HTR-8/SVneo (cell line): ENCODE results near the gene PRDM11.
"Not testable (repeated sequence)": the region's sequence is repeated elsewhere in the genome, so short reads cannot be mapped to it uniquely, and the experiment has no call there.

Source experiments
- DNase-seq: peaks from one replicate; pipeline ENCODE4 v3.0.0; 2011; ENCODE audit warnings: low spot score, mixed read lengths; ENCODE audit not compliant: insufficient read length
- FAIRE-seq: peaks from 2 replicates; lab custom pipeline; 2011; peaks lifted over from hg19 to GRCh38; lab: Jason Lieb, UNC

PRDM11 gene

DNA sequence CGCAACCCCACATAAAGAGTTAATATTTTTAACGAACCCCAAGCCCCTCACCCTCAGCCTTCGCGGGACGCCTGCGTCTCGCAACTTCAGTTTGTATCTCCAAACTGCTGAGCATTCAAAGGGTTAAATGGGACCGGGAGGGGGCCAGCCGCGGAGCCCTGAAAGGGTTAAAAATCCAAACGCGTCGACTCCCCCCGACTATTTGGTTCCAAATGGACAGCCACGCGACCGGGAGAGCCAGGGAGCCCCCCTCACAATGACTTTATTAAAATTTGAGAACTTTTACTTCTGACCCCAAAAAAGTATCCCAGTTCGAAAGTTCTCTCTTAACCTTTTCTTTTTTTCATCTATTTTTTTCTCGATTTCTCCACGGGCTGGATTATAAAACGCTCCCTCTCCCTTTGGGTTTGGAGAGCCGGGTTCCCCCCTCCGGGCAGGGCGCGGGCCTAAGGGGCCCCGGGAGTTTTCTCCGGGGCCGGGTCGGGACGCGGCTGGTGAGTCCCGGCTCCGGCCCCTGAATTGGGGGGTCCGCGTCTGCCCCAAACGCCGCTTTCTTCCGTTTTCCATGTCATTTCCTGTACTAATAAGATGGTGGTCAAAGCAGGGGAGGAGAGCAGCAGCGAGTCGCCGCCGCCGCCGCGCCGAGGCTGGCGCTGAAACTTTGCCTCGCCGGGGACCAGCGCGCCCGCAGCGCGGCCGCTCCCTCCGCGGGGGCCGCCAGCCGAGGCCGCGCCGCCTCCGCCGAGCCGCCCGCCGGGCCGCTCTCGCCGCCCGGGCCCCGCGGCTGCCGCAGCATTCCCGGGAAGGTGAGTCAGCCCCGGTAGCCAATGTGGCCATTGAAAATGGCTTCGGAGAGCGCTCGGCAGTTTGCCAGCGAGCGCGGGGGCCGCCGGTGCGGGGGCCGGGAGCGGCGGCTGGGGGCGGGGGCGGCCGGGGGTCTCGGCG, at the start of gene PRDM11:
Gene PRDM11 (plus strand): TSS at position 568 of the 945 bp plus-strand sequence. CDS start 35,128 bp downstream, outside the sequence.
- FAIRE-seq (no peak), DNase-seq (peak; percentile 54)

GRCh38 chr11:45097721-45098493, 48.5 kb upstream of the PRDM11 start:
- peak; percentile 54 for FAIRE-seq
- DNase-seq: no peak

- DNase-seq (no peak), FAIRE-seq (no peak)
Measured at GRCh38 chr11:45098929-45099328, 47.5 kb upstream of the PRDM11 start.

- no peak for DNase-seq
- no peak for FAIRE-seq
Measured at GRCh38 chr11:45100339-45100738, 46.1 kb upstream of the PRDM11 start.

DNA sequence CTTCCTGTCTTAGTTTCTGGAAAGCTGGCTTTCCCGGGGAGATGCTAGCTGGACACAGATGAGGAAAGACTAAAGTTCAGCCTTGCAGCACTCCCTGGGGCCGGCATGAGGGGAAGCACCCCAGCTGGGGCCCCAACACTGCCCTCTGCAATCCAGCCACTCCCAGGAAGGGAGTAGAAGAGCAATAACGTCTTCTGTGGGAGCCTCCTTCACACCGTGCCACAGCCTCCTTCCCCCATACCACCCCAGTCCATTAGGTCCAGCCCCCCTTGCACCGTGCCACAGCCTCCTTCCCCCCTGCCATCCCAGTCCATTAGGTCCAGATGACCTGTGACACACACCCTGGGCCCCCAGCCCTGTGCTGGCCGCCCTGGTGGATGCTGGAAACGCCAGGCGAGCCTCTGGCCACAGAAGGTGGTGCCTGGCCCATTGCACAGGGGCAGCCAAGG, 44.1 kb upstream of the PRDM11 start:
- DNase-seq: no peak

DNA sequence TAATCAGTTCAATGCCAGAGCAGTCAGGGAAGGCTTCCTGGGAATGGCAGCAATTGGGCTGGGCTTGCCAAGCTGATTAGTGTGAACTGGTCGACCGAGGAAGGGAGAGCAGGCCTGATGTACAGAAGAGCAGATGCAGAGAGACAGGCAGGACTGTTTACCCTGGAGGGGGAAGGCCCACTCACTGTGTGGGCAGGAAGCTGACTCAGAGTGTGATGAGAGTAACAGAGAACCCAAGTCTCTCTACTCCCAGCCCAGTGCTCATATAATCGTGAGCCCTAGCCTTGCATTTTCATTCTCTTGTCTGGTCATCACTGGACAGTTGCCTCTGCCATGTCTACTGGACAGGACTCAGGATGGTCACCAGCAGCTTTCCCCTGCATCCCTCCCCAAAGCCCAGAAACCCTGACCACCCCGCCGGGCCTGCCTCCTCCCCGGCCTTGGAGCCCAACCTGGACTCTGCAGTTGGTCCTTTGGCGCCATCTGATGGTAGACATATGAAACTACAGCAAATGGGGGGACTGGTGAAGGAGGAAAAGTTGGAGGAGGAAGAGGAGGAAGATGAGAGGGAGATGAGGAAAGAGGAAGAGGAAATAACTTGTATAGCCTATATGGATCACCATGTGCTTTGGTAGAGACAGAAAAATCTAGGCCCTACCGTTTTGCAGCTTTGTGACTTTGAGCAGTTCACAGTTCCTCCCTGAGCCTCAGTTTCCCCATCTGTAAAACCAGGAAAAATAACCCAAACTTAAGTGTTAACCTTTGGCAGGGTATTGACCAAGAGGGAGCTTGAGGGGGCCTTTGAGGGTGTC, 43.4 kb upstream of the PRDM11 start:
- DNase-seq: peak; percentile 64
- no peak for FAIRE-seq

More for the DNA sequence above, 44.1 kb upstream of the PRDM11 start:
- no peak for FAIRE-seq

- DNase-seq (no peak), FAIRE-seq (no peak)
Measured at GRCh38 chr11:45104006-45104789, 42.2 kb upstream of the PRDM11 start.

GRCh38 chr11:45104790-45105084, 41.7 kb upstream of the PRDM11 start:
- FAIRE-seq (no peak), DNase-seq (no peak)

DNA sequence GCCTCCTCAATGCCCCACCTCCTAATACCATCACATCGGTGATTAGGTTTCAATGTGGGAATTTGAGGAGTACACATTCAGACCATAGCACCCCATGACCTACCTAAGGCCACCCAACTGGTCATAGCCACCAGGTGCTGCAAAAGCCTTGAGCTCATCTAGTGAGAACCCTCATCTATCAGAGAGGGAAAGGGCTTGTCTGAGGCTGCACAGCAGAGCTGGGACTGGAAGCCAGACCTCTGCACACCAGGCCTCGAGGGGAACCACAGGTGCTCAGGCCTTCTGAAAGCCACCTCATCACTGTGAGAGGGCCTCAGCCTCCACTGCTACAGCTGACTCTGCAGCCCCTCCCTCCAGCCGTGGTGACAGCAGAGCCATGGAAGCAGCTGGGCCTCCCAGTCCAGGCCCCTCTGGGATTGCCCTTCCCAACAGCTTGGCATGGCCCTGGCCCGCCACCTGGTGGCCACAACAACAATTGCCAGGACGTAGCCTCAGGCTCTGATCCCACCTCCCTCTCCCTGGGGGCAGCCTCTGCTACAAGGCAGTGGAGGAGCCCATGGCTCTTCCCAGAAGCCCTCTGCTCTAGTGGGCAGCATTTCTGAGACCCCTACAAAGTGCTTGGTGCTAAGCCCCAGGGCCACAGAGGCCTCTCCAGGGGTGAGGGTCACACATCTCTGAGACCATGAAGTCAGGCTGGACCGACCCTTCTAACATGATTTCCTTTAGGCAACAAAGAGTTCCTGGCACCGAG, 41.0 kb upstream of the PRDM11 start:
- FAIRE-seq: peak; percentile 70
- DNase-seq: peak; percentile 68

- FAIRE-seq: no peak
Measured at GRCh38 chr11:45105984-45106375, 40.5 kb upstream of the PRDM11 start.

DNA sequence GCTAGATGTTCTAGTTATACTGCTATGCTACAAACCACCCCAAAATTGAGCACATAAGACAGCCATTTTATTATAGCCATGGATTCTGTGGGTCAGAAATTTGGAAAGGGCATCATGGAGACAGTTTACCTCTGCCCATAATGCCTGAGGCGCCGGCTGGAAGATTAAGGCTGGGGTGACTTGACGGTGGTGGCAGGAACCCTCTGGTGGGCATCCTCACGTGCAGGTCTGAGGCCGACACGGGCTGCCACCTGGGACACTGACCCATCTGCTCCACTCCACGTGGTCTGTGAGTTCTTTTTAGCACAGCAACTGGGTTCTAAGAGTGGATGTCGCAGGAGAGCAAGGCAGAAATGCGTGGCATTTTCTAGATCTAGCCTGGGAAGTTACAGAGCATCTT, 40.0 kb upstream of the PRDM11 start:
- FAIRE-seq: no peak
- DNase-seq: no peak

More at GRCh38 chr11:45105984-45106375, 40.5 kb upstream of the PRDM11 start:
- no peak for DNase-seq

GRCh38 chr11:45107029-45107428, 39.4 kb upstream of the PRDM11 start:
- DNase-seq: no peak
- no peak for FAIRE-seq

GRCh38 chr11:45108070-45109064, 38.1 kb upstream of the PRDM11 start:
- FAIRE-seq: no peak
- no peak for DNase-seq

GRCh38 chr11:45109400-45109799, 37.0 kb upstream of the PRDM11 start:
- FAIRE-seq: no peak

DNA sequence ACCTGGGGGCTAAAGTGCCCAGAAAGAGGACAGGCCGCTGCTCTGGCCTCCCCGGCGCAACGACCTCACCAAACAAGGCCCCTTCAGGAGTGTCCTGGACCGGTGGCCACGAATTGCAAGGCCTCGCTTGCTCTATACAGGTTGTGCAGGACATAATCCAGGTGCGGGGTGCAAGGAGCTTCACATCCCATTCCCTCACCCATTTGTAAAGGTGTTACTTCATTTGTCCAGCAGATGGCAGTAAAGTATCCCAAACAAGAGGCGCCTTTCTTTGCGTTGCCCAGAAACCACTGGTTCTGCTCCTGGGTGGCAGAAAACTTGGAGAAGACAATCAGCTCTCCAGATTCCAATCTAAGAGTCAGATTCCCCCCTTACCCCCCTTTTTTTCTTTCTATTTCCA, 35.9 kb upstream of the PRDM11 start:
- DNase-seq (peak; percentile 57), FAIRE-seq (peak; percentile 23)

More at GRCh38 chr11:45109400-45109799, 37.0 kb upstream of the PRDM11 start:
- DNase-seq: no peak

- no peak for DNase-seq
- no peak for FAIRE-seq
Measured at GRCh38 chr11:45113807-45114206, 32.6 kb upstream of the PRDM11 start.

DNA sequence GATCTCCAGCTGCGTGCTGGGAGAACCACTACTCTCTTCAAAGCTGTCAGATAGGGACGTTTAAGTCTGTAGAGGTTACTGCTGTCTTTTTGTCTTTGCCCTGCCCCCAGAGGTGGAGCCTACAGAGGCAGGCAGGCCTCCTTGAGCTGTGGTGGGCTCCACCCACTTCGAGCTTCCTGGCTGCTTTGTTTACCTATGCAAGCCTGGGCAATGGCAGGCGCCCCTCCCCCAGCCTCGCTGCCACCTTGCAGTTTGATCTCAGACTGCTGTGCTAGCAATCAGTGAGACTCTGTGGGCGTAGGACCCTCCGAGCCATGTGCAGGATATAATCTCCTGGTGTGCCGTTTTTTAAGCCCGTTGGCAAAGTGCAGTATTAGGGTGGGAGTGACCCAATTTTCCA, 18.6 kb upstream of the PRDM11 start:
- not testable (repeated sequence) for DNase-seq, FAIRE-seq

GRCh38 chr11:45133878-45134277, 12.6 kb upstream of the PRDM11 start:
- FAIRE-seq (no peak), DNase-seq (no peak)
